A673 (cell line): ENCODE data around the gene ATP10B.

Experiments
- CTCF ChIP-seq: fragments of 300-800, 200-600 bp; sonication (generic); conservative IDR thresholded peaks from 2 replicates; pipeline ENCODE4 v1.5.1; 2017; ENCODE audit warnings: low read depth, mild to moderate bottlenecking, antibody characterized with exemption, low read length, moderate library complexity, mixed read lengths
- EZH2 ChIP-seq: fragments of 200-600 bp; sonication (generic); IDR thresholded peaks from 2 replicates; pipeline ENCODE4 v1.6.1; 2017; ENCODE audit warnings: borderline replicate concordance, low read depth, mild to moderate bottlenecking, mixed read lengths, antibody characterized with exemption, low read length; ENCODE audit not compliant: poor library complexity, severe bottlenecking

- TF ChIP-seq CTCF (no peak), EZH2 (no peak)
These were observed 177.1 kb downstream of the ATP10B start for GRCh38 chr5:160674901-160675300.
